K562 (cell line): ENCODE data around the gene PAFAH2. TPM values are rescaled to one million over a fixed set of nuclear protein-coding genes. Genes with fewer than 3 reads are reported as not detected.

ENCODE experiments used
- ADNP ChIP-seq: fragments of 200-800 bp; sonication (Bioruptor generic); IDR thresholded peaks from 2 replicates; pipeline ENCODE4 v1.6.1; 2016; ENCODE audit warnings: missing genetic modification characterization, missing compliant biosample characterization
- CTCF ChIP-seq, 3 experiments: IDR thresholded peaks in 2 of 3; conservative IDR thresholded peaks in 1 of 3; 2 replicates each; pipeline ENCODE4 v1.5.1; 2011 to 2012; ENCODE audit warnings: low read length in 3 of 3, mild to moderate bottlenecking in 3 of 3, control low read depth in 2 of 3, improper control_type of control experiment in 1 of 3, inconsistent platforms in 1 of 3, low read depth in 1 of 3, mixed read lengths in 1 of 3, moderate library complexity in 1 of 3; ENCODE audit not compliant: insufficient read depth in 2 of 3
- FOXJ2 ChIP-seq: fragments of 200-800 bp; sonication (Bioruptor generic); IDR thresholded peaks from 2 replicates; pipeline ENCODE4 v1.6.1; 2016; ENCODE audit warnings: missing genetic modification characterization, missing compliant biosample characterization
- HIVEP1 ChIP-seq: fragments of 250-450 bp; sonication (Bioruptor Pico); IDR thresholded peaks from 2 replicates; pipeline ENCODE4 v1.4.0; 2020; ENCODE audit warnings: mild to moderate bottlenecking
- NCOA1 ChIP-seq: fragments of 450-650 bp; IDR thresholded peaks from 2 replicates; pipeline ENCODE4 v1.6.1; 2016; ENCODE audit warnings: low read depth
- RAD51 ChIP-seq: fragments of 450-650 bp; IDR thresholded peaks from 2 replicates; pipeline ENCODE4 v1.7.1; 2016; ENCODE audit warnings: low read depth, mild to moderate bottlenecking, borderline replicate concordance
- SIRT6 ChIP-seq: IDR thresholded peaks from one replicate; pipeline ENCODE4 v1.6.1; 2012; ENCODE audit warnings: low read depth, mild to moderate bottlenecking, control low read depth, inconsistent platforms, low read length, moderate library complexity
- SRSF9 ChIP-seq: fragments of 200-400 bp; formaldehyde crosslinking; IDR thresholded peaks from 2 replicates; pipeline ENCODE4 v1.6.1; 2017; ENCODE audit warnings: low read depth, low read length, borderline replicate concordance
- ZBTB2 ChIP-seq: fragments of 450-650 bp; IDR thresholded peaks from 2 replicates; pipeline ENCODE4 v1.6.1; 2016; ENCODE audit warnings: antibody characterized with exemption
- ZBTB40 ChIP-seq, 2 experiments: fragments of 450-650 bp in 1 of 2; sonication (generic) in 1 of 2; formaldehyde crosslinking in 1 of 2; IDR thresholded peaks; 2 replicates each; pipeline versions ENCODE4 v1.7.1 to v1.9.0; 2016 to 2022; ENCODE audit warnings: inconsistent platforms in 1 of 2, mild to moderate bottlenecking in 1 of 2, missing genetic modification reagents in 1 of 2
- ZNF668 ChIP-seq: fragments of 250-450 bp; sonication (Bioruptor Pico); IDR thresholded peaks from 2 replicates; pipeline ENCODE4 v1.8.0; 2022; ENCODE audit warnings: mild to moderate bottlenecking, inconsistent platforms
- polyA plus RNA-seq, 8 experiments: library from polyadenylated mRNA; depleted of rRNA in 4 of 8; stranded (reverse) in 5 of 8; unstranded in 3 of 8; fragments of >200 nt; fragmentation: Nextera tagmentation in 2 of 8; fragmentation: Illumina TruSeq in 1 of 8; extraction: Ambion mirVana in 2 of 8; extraction: Trizol in 1 of 8; gene quantifications; 2 replicates each; pipeline versions ENCODE4 v1.2.1 to v1.2.3, GENCODE V29; 2011 to 2014; ENCODE audit warnings: inconsistent platforms in 1 of 8, missing spikeins in 1 of 8
- total RNA-seq, 7 experiments: library from RNA; depleted of rRNA in 6 of 7; stranded (reverse); fragments of >200 nt in 6 of 7; fragmentation: Illumina TruSeq in 2 of 7; extraction: Trizol in 2 of 7; gene quantifications; 2 replicates each; pipeline versions ENCODE4 v1.2.1 to v1.2.3, GENCODE V29; 2011 to 2021; ENCODE audit warnings: low replicate concordance in 1 of 7
- TF ChIP-seq, protein P1 (sequence below): IDR thresholded peaks from 2 replicates; pipeline ENCODE4 v1.6.1; 2016; ENCODE audit warnings: missing genetic modification characterization, missing compliant biosample characterization

The PAFAH2 gene
- total and polyA plus RNA-seq, 9 of the 15 experiments (the other 6 are each of a cell fraction or from before 2014, with no cell fraction given) = 4.2 to 10.9 (median 6.8) TPM

GRCh38 chr1:26035959-26036755 is 38.3 kb upstream of the PAFAH2 start (continued):
- no peak for TF ChIP-seq ADNP (tag)
- peak; percentile 58; the same call in 1 of the 2 replicates for TF ChIP-seq HIVEP1
- no peak for TF ChIP-seq FOXJ2 (tag)
- TF ChIP-seq SRSF9 = no peak
- no peak for TF ChIP-seq SIRT6
- TF ChIP-seq ZBTB40 (IDR thresholded peaks at IDR 0.05) = no peak; the same call in 1 of the 2 replicates
- no peak for TF ChIP-seq ZBTB40 (CRISPR knock-in tag; IDR thresholded peaks at IDR 0.05)
- peak; percentile 97 to 99 (median 98) for TF ChIP-seq CTCF (IDR thresholded peaks at IDR 0.05 in 2 of 3, conservative IDR thresholded peaks at IDR 0.05 in 1 of 3; ENCODE audit: insufficient read depth in 2 of 3, low read depth in 1 of 3, low read length in 3 of 3)
- TF ChIP-seq ZBTB2 = peak; percentile 50; the same call in 1 of the 2 replicates
- TF ChIP-seq, protein P1, sequence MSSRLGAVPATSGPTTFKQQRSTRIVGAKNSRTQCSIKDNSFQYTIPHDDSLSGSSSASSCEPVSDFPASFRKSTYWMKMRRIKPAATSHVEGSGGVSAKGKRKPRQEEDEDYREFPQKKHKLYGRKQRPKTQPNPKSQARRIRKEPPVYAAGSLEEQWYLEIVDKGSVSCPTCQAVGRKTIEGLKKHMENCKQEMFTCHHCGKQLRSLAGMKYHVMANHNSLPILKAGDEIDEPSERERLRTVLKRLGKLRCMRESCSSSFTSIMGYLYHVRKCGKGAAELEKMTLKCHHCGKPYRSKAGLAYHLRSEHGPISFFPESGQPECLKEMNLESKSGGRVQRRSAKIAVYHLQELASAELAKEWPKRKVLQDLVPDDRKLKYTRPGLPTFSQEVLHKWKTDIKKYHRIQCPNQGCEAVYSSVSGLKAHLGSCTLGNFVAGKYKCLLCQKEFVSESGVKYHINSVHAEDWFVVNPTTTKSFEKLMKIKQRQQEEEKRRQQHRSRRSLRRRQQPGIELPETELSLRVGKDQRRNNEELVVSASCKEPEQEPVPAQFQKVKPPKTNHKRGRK (tag) = no peak
- TF ChIP-seq NCOA1 = no peak
- TF ChIP-seq RAD51 = no peak
- TF ChIP-seq ZNF668 (CRISPR knock-in tag) = no peak; the same call in 1 of the 2 replicates
